Stimulated activated CD4-positive, alpha-beta T cell treated with anti-CD3 and anti-CD28 coated beads, Interleukin-15, amount 100 ng/mL, for 48 hours (primary cell): ENCODE measurements around the gene RCOR2.
"Not testable (repeated sequence)": the region's sequence is repeated elsewhere in the genome, so short reads cannot be mapped to it uniquely, and the experiment has no call there.

Source experiments
- DNase-seq, 2 donors: peaks; one replicate each; pipeline ENCODE4 v3.0.0-alpha.2; 2020; ENCODE audit warnings: low read depth in 2 of 2

The RCOR2 gene

GRCh38 chr11:63879598-63880402, 37.2 kb downstream of the RCOR2 start:
- DNase-seq = no peak

GRCh38 chr11:63877658-63878241, 39.2 kb downstream of the RCOR2 start:
- DNase-seq = no peak

- DNase-seq = no peak
Measured at GRCh38 chr11:63876616-63877015, 40.3 kb downstream of the RCOR2 start.

GRCh38 chr11:63875506-63876065, 41.4 kb downstream of the RCOR2 start:
- DNase-seq = no peak

GRCh38 chr11:63874511-63874910, 42.5 kb downstream of the RCOR2 start:
- no peak for DNase-seq

GRCh38 chr11:63873311-63873710, 43.7 kb downstream of the RCOR2 start:
- DNase-seq = no peak

- DNase-seq = no peak
Measured at GRCh38 chr11:63872800-63873197, 44.2 kb downstream of the RCOR2 start.

GRCh38 chr11:63871962-63872799, 44.8 kb downstream of the RCOR2 start:
- DNase-seq = peak; percentile 19 to 28

- DNase-seq = no peak
Measured at GRCh38 chr11:63870351-63871140, 46.4 kb downstream of the RCOR2 start.

- DNase-seq = no peak
Measured at GRCh38 chr11:63869683-63870082, 47.3 kb downstream of the RCOR2 start.

- no peak for DNase-seq
Measured at GRCh38 chr11:63869171-63869591, 47.8 kb downstream of the RCOR2 start.

- DNase-seq = no peak
Measured at GRCh38 chr11:63868399-63869064, 48.4 kb downstream of the RCOR2 start.

GRCh38 chr11:63867511-63867910, 49.5 kb downstream of the RCOR2 start:
- no peak for DNase-seq

GRCh38 chr11:63866211-63866610, 50.8 kb downstream of the RCOR2 start:
- DNase-seq = peak; percentile 71

- not testable (repeated sequence) for DNase-seq
Measured at GRCh38 chr11:63863620-63864019, 53.3 kb downstream of the RCOR2 start.

- no peak for DNase-seq
Measured at GRCh38 chr11:63862923-63863322, 54.0 kb downstream of the RCOR2 start.
